Cardiac muscle cell (in vitro differentiated cells and primary cell): ENCODE measurements around the gene RASD1. TPM values are rescaled to one million over a fixed set of nuclear protein-coding genes. Genes with fewer than 3 reads are reported as not detected.
A peak's percentile ranks its signal among the peaks of the same experiment; 100 is the strongest.
"Not testable (repeated sequence)": the region's sequence is repeated elsewhere in the genome, so short reads cannot be mapped to it uniquely, and the experiment has no call there.

Source experiments
- DNase-seq, 2 donors: peaks; one replicate each; pipeline versions ENCODE4 v3.0.0 to v3.0.0-alpha.2; 2010 to 2017; ENCODE audit warnings: low read depth in 1 of 2, low spot score in 1 of 2
- H3K27ac ChIP-seq: fragments of 200-600 bp; sonication (generic); 2 replicates; pipeline ENCODE4 v1.5.1; 2016
- H3K27me3 ChIP-seq: fragments of 200-600 bp; sonication (generic); 2 replicates; pipeline ENCODE4 v1.6.0; 2016; ENCODE audit warnings: control low read depth
- H3K36me3 ChIP-seq: fragments of 200-600 bp; sonication (generic); 2 replicates; pipeline ENCODE4 v1.5.1; 2016; ENCODE audit warnings: control low read depth
- H3K4me1 ChIP-seq: fragments of 200-600 bp; sonication (generic); 2 replicates; pipeline ENCODE4 v1.8.1; 2017; ENCODE audit warnings: low read depth, mild to moderate bottlenecking, mixed run types
- H3K4me3 ChIP-seq: fragments of 200-600 bp; sonication (generic); 2 replicates; pipeline ENCODE4 v1.5.1; 2016; ENCODE audit warnings: mild to moderate bottlenecking
- H3K9me3 ChIP-seq: fragments of 200-600 bp; sonication (generic); 2 replicates; pipeline ENCODE4 v1.5.1; 2017; ENCODE audit warnings: low read depth, mild to moderate bottlenecking, control low read depth
- CTCF ChIP-seq: IDR thresholded peaks from 2 replicates; pipeline ENCODE4 v1.5.1; 2012; ENCODE audit warnings: low read depth, mild to moderate bottlenecking, low read length
- polyA plus RNA-seq: library from polyadenylated mRNA; unstranded; fragments of >200 nt; fragmentation: Nextera tagmentation; extraction: Ambion mirVana; gene quantifications from 2 replicates; pipeline ENCODE4 v1.2.1, GENCODE V29; 2016
- total RNA-seq: library from RNA; depleted of rRNA; stranded (reverse); fragments of >200 nt; gene quantifications from 2 replicates; pipeline ENCODE4 v1.2.3, GENCODE V29; 2016

The RASD1 gene
- total and polyA plus RNA-seq, 2 experiments from 2014 or later = 24.3 to 28.4 TPM

GRCh38 chr17:17467016-17467415, 29.2 kb downstream of the RASD1 start:
- no peak overlapping the region for H3K27ac ChIP-seq
- peaks cover 38% of the 10 kb centered on the region for H3K27me3 ChIP-seq
- no peaks in the 10 kb centered on the region for H3K4me1 ChIP-seq
- H3K9me3 ChIP-seq = no peaks in the 10 kb centered on the region
- DNase-seq = no peak
- no peak for TF ChIP-seq CTCF
- no peaks in the 10 kb centered on the region for H3K36me3 ChIP-seq
- H3K4me3 ChIP-seq = no peak overlapping the region

- Histone ChIP-seq H3K27ac (no peak overlapping the region), H3K36me3 (no peaks in the 10 kb centered on the region), H3K27me3 (peaks cover 37% of the 10 kb centered on the region), H3K9me3 (no peaks in the 10 kb centered on the region), H3K4me1 (no peaks in the 10 kb centered on the region), H3K4me3 (no peak overlapping the region)
- no peak for DNase-seq
- TF ChIP-seq CTCF = no peak
Observed at GRCh38 chr17:17466511-17466910, 29.7 kb downstream of the RASD1 start.

GRCh38 chr17:17465878-17466277, 30.3 kb downstream of the RASD1 start:
- not testable (repeated sequence) for H3K27ac ChIP-seq, H3K9me3 ChIP-seq, H3K4me1 ChIP-seq, H3K4me3 ChIP-seq, H3K36me3 ChIP-seq
- peak in 1 of 2 donors; percentile 15 for DNase-seq
- peaks cover 31% of the 10 kb centered on the region for H3K27me3 ChIP-seq

- Histone ChIP-seq H3K9me3 (no peaks in the 10 kb centered on the region), H3K36me3 (no peaks in the 10 kb centered on the region), H3K4me1 (no peaks in the 10 kb centered on the region), H3K27me3 (peaks cover 30% of the 10 kb centered on the region), H3K27ac (no peak overlapping the region), H3K4me3 (no peak overlapping the region)
- no peak for TF ChIP-seq CTCF
- DNase-seq = no peak
Observed at GRCh38 chr17:17463821-17464220, 32.4 kb downstream of the RASD1 start.

- DNase-seq = no peak
- Histone ChIP-seq H3K36me3 (no peaks in the 10 kb centered on the region), H3K9me3 (no peaks in the 10 kb centered on the region), H3K27ac (no peak overlapping the region), H3K4me1 (no peaks in the 10 kb centered on the region), H3K4me3 (no peak overlapping the region), H3K27me3 (peaks cover 25% of the 10 kb centered on the region)
- TF ChIP-seq CTCF = no peak
Observed at GRCh38 chr17:17462048-17462824, 34.0 kb downstream of the RASD1 start.

- TF ChIP-seq CTCF = no peak
- Histone ChIP-seq H3K36me3 (no peaks in the 10 kb centered on the region), H3K27me3 (peaks cover 14% of the 10 kb centered on the region), H3K9me3 (no peaks in the 10 kb centered on the region), H3K4me3 (no peak overlapping the region), H3K27ac (no peak overlapping the region), H3K4me1 (no peaks in the 10 kb centered on the region)
- no peak for DNase-seq
Observed at GRCh38 chr17:17460038-17460437, 36.2 kb downstream of the RASD1 start.
